ENCODE results near the gene INO80. TPM values are rescaled to one million over a fixed set of nuclear protein-coding genes. Genes with fewer than 3 reads are reported as not detected.
A peak's percentile ranks its signal among the peaks of the same experiment; 100 is the strongest.

The INO80 gene, protein sequence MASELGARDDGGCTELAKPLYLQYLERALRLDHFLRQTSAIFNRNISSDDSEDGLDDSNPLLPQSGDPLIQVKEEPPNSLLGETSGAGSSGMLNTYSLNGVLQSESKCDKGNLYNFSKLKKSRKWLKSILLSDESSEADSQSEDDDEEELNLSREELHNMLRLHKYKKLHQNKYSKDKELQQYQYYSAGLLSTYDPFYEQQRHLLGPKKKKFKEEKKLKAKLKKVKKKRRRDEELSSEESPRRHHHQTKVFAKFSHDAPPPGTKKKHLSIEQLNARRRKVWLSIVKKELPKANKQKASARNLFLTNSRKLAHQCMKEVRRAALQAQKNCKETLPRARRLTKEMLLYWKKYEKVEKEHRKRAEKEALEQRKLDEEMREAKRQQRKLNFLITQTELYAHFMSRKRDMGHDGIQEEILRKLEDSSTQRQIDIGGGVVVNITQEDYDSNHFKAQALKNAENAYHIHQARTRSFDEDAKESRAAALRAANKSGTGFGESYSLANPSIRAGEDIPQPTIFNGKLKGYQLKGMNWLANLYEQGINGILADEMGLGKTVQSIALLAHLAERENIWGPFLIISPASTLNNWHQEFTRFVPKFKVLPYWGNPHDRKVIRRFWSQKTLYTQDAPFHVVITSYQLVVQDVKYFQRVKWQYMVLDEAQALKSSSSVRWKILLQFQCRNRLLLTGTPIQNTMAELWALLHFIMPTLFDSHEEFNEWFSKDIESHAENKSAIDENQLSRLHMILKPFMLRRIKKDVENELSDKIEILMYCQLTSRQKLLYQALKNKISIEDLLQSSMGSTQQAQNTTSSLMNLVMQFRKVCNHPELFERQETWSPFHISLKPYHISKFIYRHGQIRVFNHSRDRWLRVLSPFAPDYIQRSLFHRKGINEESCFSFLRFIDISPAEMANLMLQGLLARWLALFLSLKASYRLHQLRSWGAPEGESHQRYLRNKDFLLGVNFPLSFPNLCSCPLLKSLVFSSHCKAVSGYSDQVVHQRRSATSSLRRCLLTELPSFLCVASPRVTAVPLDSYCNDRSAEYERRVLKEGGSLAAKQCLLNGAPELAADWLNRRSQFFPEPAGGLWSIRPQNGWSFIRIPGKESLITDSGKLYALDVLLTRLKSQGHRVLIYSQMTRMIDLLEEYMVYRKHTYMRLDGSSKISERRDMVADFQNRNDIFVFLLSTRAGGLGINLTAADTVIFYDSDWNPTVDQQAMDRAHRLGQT (N-terminal part only)
- total RNA-seq, result 10 to 100 TPM; 22.4 to 28.7 (median 24.0) TPM

DNA sequence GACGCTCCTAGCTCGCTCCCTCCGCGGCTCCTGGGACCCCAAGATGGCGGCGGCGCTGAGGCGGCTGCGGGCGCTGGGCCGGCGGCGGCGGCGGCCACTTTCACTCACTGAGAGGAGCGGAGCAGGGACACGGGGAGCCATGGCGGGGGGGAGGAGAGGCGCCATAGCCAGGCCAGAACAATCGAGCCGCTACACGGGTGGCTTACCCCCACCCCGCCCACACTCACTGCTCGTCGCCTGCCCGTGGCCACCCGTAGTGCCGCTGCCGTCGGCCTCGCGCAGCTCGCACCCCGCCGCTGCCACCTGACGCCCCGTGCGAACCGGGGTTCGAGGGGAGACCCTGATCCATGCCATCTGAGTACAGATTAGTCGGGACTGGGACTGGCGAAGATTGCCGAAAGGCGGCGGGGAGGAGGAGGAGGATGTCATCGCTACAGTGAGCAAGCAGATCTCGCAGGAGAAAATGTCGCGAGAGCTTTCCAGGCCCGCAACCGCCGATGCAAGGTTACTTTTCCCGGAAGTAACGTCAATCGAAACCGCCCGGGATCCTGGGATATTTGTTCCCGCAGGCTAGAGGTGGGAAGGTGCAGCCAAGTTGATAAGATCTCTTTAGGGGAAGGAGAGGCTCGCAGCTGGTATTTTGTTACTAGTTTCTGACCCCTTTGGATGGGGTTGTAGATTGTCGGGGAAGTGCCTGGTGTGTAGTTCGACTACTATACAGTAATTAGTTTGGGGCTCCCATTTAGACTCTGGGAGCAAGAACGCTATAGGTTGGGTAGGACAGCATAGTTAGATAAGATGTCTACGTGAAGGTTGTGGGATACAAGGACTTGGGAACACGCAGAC is at the start of gene INO80:
INO80 (minus strand) TSS at position 165 of the 846 bp plus-strand sequence. CDS start 19,970 bp downstream, outside the sequence.
- TF ChIP-seq CTCF (IDR thresholded peaks at IDR 0.05) (peak in 1 of 3 experiments; percentile 3), EP300 (IDR thresholded peaks at IDR 0.05) (peak; percentile 8), POLR2A (IDR thresholded peaks at IDR 0.05; ENCODE audit: low read depth) (no peak), POLR2AphosphoS5 (IDR thresholded peaks at IDR 0.05) (peak; percentile 90 to 93)
- H3K4me3 ChIP-seq, result peak within 1 kb of the TSS; percentile 90 to 99 (median 93)
- H3K27ac ChIP-seq (replicated peaks in 1 of 4), result peak within 1 kb of the TSS; percentile 99 to 100 (median 99)
- intact Hi-C loops (cut with DNase I), result loop anchor here (2.0 to 10.0 kb wide), 4 partner anchors 114 to 298 kb away; partner anchors contain the start of genes CHP1, EXD1 and RTF1
- peaks cover 0 to 11% (median 0%) of the 10 kb centered on the region in 4 donors for H3K27me3 ChIP-seq
- H3K36me3 ChIP-seq, result peaks cover 0 to 4% (median 2%) of the 10 kb centered on the region in 4 donors
- DNase-seq (ENCODE audit: extremely low spot score), result peak; percentile 99
- peaks cover 12 to 43% (median 30%) of the 10 kb centered on the region in 4 donors for H3K4me1 ChIP-seq
- no peaks in the 10 kb centered on the region for H3K9me3 ChIP-seq
- 2% methylated on average over 44 of the region's 64 CpGs for WGBS

DNA sequence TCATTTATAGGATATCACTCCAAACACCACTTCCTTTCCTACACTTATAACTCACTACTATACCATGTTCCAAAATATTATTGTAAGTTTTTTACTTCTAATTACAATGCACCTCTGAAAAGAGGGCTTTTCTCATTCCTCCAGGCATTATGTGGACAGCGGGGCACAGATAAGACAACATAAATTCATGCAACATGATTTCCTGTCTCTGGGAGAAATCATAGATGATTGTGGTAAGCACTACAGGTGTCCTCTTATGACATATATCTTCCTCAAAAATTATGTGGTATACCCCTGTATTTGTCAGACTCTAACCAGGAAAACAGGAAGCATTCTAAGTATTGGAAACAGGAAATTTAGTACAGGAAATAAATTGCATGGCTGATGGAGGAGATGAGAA is 45.7 kb upstream of the INO80 start:
- Histone ChIP-seq H3K27me3 (peaks cover 0 to 3% (median 0%) of the 10 kb centered on the region in 4 donors), H3K4me1 (no peaks in the 10 kb centered on the region), H3K9me3 (no peaks in the 10 kb centered on the region), H3K36me3 (no peaks in the 10 kb centered on the region), H3K4me3 (no peak overlapping the region), H3K27ac (replicated peaks in 1 of 4) (no peak overlapping the region)
- TF ChIP-seq CTCF (IDR thresholded peaks at IDR 0.05) (no peak), POLR2AphosphoS5 (IDR thresholded peaks at IDR 0.05) (no peak), POLR2A (IDR thresholded peaks at IDR 0.05; ENCODE audit: low read depth) (no peak), EP300 (IDR thresholded peaks at IDR 0.05) (no peak)
- WGBS, result 88% methylated on average over 1 of the region's 1 CpG
- intact Hi-C loops (cut with DNase I), result no loop called here
- no peak for DNase-seq (ENCODE audit: extremely low spot score)

DNA sequence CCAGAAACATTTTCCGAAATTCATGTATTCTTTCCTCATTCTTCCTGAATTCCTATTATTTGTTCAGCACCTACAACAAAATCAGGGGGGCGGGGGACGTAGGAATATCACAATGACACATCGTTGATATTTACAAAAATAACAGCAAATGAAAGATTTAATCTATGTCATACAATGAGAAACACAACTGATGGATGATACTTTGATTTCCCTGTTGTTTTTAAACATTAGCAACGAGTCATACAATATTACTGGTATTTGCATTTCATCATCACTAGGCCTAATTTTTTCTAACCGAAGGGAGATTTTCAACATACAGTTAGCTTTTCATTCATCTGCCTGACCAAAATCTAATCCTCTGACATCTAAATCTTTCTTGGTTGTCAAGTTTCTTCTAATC is 45.3 kb upstream of the INO80 start:
- DNase-seq (ENCODE audit: extremely low spot score), result no peak
- WGBS, result 65% methylated on average over 6 of the region's 6 CpGs
- TF ChIP-seq POLR2AphosphoS5 (IDR thresholded peaks at IDR 0.05) (no peak), CTCF (IDR thresholded peaks at IDR 0.05) (no peak), POLR2A (IDR thresholded peaks at IDR 0.05; ENCODE audit: low read depth) (no peak), EP300 (IDR thresholded peaks at IDR 0.05) (no peak)
- Histone ChIP-seq H3K36me3 (no peaks in the 10 kb centered on the region), H3K27ac (replicated peaks in 1 of 4) (no peak overlapping the region), H3K4me1 (no peaks in the 10 kb centered on the region), H3K9me3 (no peaks in the 10 kb centered on the region), H3K4me3 (no peak overlapping the region), H3K27me3 (peaks cover 0 to 3% (median 0%) of the 10 kb centered on the region in 4 donors)
- intact Hi-C loops (cut with DNase I), result no loop called here

Data from esophagus muscularis mucosa (tissue), 4 donors.